Type B pancreatic cell (in vitro differentiated cells): ENCODE data around the gene AMPD3. TPM values are rescaled to one million over a fixed set of nuclear protein-coding genes. Genes with fewer than 3 reads are reported as not detected.

ENCODE experiments used
- DNase-seq: peaks from one replicate; pipeline ENCODE4 v3.0.0; 2021; ENCODE audit warnings: mixed read lengths; ENCODE audit not compliant: unreplicated experiment; ENCODE audit errors: extremely low spot score
- H3K27ac Mint-ChIP-seq: 2 replicates; pipeline ENCODE4 v1.8.0; 2021; ENCODE audit warnings: mild to moderate bottlenecking, mixed read lengths
- H3K27me3 Mint-ChIP-seq: 2 replicates; pipeline ENCODE4 v1.8.0; 2021; ENCODE audit warnings: mixed read lengths
- H3K36me3 Mint-ChIP-seq: 2 replicates; pipeline ENCODE4 v1.8.0; 2021; ENCODE audit warnings: mixed read lengths
- H3K4me1 Mint-ChIP-seq: one replicate; pipeline ENCODE4 v1.8.0; 2021; ENCODE audit warnings: mixed read lengths; ENCODE audit not compliant: unreplicated experiment
- H3K4me3 Mint-ChIP-seq: 2 replicates; pipeline ENCODE4 v1.8.0; 2021; ENCODE audit warnings: mild to moderate bottlenecking, mixed read lengths
- H3K9me3 Mint-ChIP-seq: 2 replicates; pipeline ENCODE4 v1.8.0; 2021; ENCODE audit warnings: mixed read lengths
- CTCF ChIP-seq: fragments of 200-600 bp; sonication (generic); conservative IDR thresholded peaks from 2 replicates; pipeline ENCODE4 v1.5.0; 2021; ENCODE audit warnings: antibody characterized with exemption, mild to moderate bottlenecking
- total RNA-seq: library from RNA; stranded (reverse); gene quantifications from 2 replicates; pipeline ENCODE4 v1.2.1, GENCODE V29; 2021; ENCODE audit warnings: low replicate concordance

The AMPD3 gene
- total RNA-seq, 1 donor from 2014 or later = 7.0 TPM

GRCh38 chr11:10415817-10416392 is 39.2 kb upstream of the AMPD3 start:
- no peak for DNase-seq
- Mint-ChIP-seq H3K27ac (no peak overlapping the region), H3K27me3 (peaks cover 6% of the 10 kb centered on the region), H3K36me3 (no peaks in the 10 kb centered on the region), H3K4me1 (peaks cover 4% of the 10 kb centered on the region), H3K4me3 (no peak overlapping the region), H3K9me3 (no peaks in the 10 kb centered on the region)
- no peak for TF ChIP-seq CTCF

- no peak overlapping the region for H3K4me3 Mint-ChIP-seq
- H3K27ac Mint-ChIP-seq = no peak overlapping the region
- peaks cover 4% of the 10 kb centered on the region for H3K4me1 Mint-ChIP-seq
- no peaks in the 10 kb centered on the region for H3K36me3 Mint-ChIP-seq
- DNase-seq = no peak
- TF ChIP-seq CTCF = no peak
- peaks cover 18% of the 10 kb centered on the region for H3K27me3 Mint-ChIP-seq
- peaks cover 7% of the 10 kb centered on the region for H3K9me3 Mint-ChIP-seq
Observed at GRCh38 chr11:10418259-10418949, 36.7 kb upstream of the AMPD3 start.

- Mint-ChIP-seq H3K9me3 (peaks cover 7% of the 10 kb centered on the region), H3K36me3 (no peaks in the 10 kb centered on the region), H3K27me3 (peaks cover 18% of the 10 kb centered on the region), H3K27ac (no peak overlapping the region), H3K4me3 (no peak overlapping the region), H3K4me1 (peaks cover 4% of the 10 kb centered on the region)
- TF ChIP-seq CTCF = no peak
- DNase-seq = no peak
Observed at GRCh38 chr11:10418950-10419310, 36.1 kb upstream of the AMPD3 start.

GRCh38 chr11:10426475-10426874 is 28.6 kb upstream of the AMPD3 start:
- Mint-ChIP-seq H3K9me3 (peaks cover 7% of the 10 kb centered on the region), H3K36me3 (no peaks in the 10 kb centered on the region), H3K4me3 (no peak overlapping the region), H3K27me3 (peaks cover 18% of the 10 kb centered on the region), H3K4me1 (no peaks in the 10 kb centered on the region), H3K27ac (no peak overlapping the region)
- no peak for DNase-seq
- TF ChIP-seq CTCF = no peak

GRCh38 chr11:10428453-10428852 is 26.6 kb upstream of the AMPD3 start:
- H3K4me1 Mint-ChIP-seq = no peaks in the 10 kb centered on the region
- H3K36me3 Mint-ChIP-seq = no peaks in the 10 kb centered on the region
- H3K27ac Mint-ChIP-seq = no peak overlapping the region
- no peaks in the 10 kb centered on the region for H3K9me3 Mint-ChIP-seq
- TF ChIP-seq CTCF = no peak
- peaks cover 14% of the 10 kb centered on the region for H3K27me3 Mint-ChIP-seq
- DNase-seq = no peak
- no peak overlapping the region for H3K4me3 Mint-ChIP-seq
